NB4 (cell line): ENCODE results near the gene CAPZA2.

Source experiments
- POLR2A ChIP-seq: IDR thresholded peaks from 2 replicates; pipeline ENCODE4 v1.6.1; 2011; ENCODE audit warnings: mild to moderate bottlenecking; ENCODE audit not compliant: insufficient read length; ENCODE audit errors: extremely low read depth
- TF ChIP-seq, protein P1 (sequence below): IDR thresholded peaks from one replicate; pipeline ENCODE4 v1.5.1; 2012; ENCODE audit warnings: low read depth, low read length

DNA sequence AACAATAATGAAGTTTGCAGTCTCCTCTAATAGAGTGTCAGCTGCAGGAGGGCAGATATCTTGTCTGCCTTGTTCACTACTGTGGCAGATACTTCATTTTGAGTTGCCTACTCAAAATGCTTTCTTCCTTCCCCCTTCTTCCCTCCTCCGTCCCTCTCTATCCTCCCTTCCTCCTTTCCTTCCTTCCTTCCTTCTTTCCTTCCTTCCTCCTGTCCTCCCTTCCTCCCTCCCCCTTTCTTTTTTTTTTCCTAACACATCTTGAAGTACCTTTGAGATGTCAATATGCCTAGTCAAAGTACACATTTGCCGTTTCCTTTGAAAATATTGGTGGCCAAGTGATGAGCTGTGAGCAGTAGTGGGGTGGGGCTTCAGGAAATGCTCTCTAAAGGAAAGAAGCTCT, 72.2 kb downstream of the CAPZA2 start:
- no peak for TF ChIP-seq POLR2A
- TF ChIP-seq, protein P1, sequence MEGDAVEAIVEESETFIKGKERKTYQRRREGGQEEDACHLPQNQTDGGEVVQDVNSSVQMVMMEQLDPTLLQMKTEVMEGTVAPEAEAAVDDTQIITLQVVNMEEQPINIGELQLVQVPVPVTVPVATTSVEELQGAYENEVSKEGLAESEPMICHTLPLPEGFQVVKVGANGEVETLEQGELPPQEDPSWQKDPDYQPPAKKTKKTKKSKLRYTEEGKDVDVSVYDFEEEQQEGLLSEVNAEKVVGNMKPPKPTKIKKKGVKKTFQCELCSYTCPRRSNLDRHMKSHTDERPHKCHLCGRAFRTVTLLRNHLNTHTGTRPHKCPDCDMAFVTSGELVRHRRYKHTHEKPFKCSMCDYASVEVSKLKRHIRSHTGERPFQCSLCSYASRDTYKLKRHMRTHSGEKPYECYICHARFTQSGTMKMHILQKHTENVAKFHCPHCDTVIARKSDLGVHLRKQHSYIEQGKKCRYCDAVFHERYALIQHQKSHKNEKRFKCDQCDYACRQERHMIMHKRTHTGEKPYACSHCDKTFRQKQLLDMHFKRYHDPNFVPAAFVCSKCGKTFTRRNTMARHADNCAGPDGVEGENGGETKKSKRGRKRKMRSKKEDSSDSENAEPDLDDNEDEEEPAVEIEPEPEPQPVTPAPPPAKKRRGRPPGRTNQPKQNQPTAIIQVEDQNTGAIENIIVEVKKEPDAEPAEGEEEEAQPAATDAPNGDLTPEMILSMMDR: no peak
